GM19025 (cell line): ENCODE measurements around the gene PAM16.
"Not testable (repeated sequence)": the region's sequence is repeated elsewhere in the genome, so short reads cannot be mapped to it uniquely, and the experiment has no call there.

Experiments
- ATAC-seq: cut with Tn5 transposase; IDR thresholded peaks from one replicate; pipeline ENCODE4 v1.9.1; 2021; ENCODE audit warnings: mild to moderate bottlenecking, low read depth, moderate library complexity; ENCODE audit not compliant: unreplicated experiment

The PAM16 gene

DNA sequence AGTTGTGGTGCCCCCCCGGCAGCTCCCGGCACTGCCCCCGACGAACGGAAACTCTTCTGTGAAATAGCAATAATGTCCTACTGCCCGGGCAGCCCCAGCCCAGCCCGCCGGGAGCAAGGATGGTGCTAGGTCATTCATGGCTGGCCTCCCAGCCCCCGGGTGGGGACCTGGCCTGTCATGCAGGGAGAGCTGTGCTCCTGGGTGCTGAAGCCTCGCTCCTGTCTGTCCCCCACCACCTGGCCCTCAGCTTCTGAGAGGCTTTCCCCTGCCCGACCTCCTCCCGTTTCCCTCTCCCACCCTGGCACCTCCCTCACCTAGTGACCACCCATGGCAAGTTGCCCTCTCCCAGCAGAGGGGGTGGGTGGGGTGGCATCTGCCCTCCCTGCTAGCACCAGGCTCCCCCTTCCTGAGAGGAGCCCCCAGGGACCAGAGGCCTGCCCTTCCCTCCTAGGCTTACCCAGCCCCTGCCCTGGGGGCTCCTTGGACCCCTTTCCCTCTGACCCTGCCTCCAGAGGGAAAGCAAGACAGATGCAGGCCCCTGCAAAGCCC lies 13.5 kb downstream of the PAM16 start:
- ATAC-seq: no peak

GRCh38 chr16:4336701-4337539 lies 14.2 kb downstream of the PAM16 start:
- no peak for ATAC-seq

DNA sequence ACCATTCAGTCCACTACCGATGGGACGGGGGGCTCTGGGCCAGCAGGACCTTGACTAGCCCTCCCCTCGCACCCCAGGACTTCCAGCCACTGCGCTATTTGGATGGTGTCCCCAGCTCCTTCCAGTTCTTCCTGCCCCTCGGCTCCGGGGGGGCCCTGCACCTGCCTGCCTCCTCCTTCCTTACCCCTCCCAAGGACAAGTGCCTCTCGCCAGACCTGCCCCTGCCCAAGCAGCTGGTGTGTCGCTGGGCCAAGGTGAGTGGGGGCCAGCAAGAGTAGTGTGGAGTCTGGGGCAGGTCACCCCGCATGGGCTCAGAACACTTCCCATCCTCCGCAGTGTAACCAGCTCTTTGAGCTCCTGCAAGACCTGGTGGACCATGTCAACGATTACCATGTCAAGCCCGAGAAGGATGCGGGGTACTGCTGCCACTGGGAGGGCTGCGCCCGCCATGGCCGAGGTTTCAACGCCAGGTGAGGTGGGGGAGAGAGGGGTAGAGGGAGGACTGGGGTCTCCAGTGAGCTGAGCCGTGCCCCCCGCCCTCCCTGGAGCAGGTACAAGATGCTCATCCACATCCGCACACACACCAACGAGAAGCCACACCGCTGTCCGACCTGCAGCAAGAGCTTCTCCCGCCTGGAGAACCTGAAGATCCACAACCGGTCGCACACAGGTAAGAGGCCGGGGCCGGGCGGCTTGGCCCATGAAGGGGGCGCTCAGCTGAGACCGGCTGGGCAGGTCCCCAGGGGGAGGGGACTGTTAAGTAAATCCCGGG lies 16.2 kb downstream of the PAM16 start:
- ATAC-seq: no peak

- not testable (repeated sequence) for ATAC-seq
Measured at GRCh38 chr16:4333714-4334113, 17.4 kb downstream of the PAM16 start.

DNA sequence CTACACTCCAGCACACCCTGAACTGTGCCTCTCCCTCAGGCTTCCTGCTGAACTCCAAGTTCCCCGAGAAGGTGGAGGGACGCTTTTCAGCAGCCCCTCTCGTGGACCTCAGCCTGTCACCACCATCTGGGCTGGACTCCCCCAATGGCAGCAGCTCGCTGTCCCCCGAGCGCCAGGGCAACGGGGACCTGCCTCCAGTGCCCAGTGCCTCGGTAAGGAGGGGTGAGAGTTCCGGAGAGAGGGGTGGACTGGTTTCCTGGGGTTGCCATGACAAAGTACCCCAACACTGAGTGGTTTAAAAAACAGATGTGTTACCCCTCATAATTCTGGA lies 17.8 kb downstream of the PAM16 start:
- ATAC-seq: no peak

- ATAC-seq: no peak
Measured at GRCh38 chr16:4332623-4333307, 18.4 kb downstream of the PAM16 start.

- ATAC-seq: no peak
Measured at GRCh38 chr16:4332083-4332482, 19.0 kb downstream of the PAM16 start.

DNA sequence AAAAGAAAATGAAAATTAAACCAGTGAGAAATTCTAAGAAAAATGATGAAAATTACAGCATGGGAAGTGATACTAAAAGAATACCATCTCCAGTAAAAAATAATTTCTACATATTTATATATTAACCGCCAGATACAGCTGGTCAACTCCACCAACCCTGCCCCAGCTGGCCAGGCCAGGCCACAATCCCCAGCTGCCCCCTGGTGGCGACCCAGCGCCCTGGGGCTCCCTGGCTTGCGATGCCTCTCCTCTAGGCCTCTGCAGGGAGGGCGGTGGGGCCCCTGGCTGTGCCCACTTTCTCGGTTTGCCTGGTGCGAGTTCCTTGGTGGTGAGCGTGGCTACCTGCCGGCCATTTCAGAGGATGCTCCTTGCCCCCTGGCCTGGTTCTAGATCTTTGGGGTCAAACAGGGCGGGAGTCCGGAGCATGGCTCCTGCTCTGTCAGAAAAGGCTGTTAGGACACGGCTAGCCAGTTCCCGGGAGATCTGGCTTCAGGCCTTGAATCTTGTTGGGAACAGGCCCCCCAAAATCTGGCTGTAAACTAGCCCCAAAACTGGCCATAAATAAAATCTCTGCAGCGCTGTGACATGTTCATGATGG lies 20.7 kb downstream of the PAM16 start:
- ATAC-seq: no peak

GRCh38 chr16:4328782-4329775 lies 22.0 kb downstream of the PAM16 start:
- ATAC-seq: no peak

DNA sequence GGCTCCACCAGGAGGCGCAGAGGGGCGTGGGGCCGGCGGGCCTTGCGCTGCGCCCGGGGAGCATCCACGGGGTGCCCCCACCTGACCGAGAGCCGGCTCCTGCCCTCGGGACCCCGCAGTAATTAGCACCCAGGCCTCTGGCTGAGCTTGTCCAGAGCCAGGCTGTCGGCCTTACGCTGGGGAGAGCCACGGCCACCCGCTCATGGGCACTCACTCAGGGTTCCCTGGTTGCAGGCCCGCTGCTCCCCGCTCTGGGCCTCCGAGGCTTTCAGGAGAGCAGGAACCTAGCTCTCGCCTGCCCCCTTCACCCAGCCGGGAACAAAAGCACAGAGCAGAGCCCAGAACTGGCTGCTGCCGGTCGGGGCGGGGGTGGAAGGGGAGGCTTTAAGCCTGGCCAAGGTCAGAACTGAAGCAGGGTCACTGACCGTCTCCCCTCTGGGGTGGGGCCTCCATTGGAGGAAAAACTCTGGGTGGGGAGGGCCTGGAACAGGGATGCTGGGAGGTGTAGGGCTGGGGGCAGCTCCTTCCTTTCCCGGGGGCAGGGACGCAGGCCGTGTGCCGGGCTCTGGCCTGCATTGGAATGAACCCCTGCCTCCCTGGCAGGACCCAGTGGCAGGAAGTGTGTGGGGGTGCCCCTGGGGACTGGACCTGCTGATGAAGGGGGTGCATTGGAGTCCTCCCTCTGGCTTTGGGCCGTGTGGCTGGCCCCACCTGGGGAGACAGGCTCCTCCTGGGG lies 22.9 kb downstream of the PAM16 start:
- no peak for ATAC-seq

DNA sequence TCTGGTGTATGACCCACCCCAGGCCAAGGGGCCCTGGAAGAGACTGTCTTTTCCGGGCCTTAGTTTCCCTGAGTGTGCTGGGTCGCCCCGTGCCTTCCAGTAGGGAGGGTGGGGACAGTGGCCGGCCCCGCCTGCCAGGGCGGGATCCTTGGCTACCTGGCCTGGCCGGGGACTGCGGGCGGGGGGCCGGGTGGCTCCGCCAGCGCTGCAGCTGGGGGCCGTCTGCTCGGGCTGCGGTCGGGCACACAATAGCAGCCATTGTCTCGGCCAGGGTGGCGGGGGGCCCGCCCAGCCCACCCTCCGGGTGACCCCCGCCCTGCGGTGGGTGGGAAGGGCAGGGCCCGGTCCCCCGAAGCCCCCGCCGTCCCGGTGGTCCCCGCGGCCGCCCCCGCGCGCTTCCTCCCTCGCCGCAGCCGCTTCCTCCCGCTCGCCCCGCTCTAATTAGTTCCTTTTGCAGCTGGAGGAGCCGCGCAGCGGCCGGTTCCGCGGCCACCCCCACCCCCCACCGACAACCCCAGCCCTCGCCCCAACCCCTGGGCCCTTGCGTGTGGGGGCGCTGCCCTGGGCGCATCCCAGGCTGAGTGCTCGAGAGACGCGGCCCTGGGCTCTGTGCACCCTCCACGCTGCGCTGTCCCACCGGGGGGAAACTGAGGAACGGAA lies 23.6 kb downstream of the PAM16 start:
- ATAC-seq: no peak

GRCh38 chr16:4325253-4325758 lies 25.8 kb downstream of the PAM16 start:
- ATAC-seq: no peak

DNA sequence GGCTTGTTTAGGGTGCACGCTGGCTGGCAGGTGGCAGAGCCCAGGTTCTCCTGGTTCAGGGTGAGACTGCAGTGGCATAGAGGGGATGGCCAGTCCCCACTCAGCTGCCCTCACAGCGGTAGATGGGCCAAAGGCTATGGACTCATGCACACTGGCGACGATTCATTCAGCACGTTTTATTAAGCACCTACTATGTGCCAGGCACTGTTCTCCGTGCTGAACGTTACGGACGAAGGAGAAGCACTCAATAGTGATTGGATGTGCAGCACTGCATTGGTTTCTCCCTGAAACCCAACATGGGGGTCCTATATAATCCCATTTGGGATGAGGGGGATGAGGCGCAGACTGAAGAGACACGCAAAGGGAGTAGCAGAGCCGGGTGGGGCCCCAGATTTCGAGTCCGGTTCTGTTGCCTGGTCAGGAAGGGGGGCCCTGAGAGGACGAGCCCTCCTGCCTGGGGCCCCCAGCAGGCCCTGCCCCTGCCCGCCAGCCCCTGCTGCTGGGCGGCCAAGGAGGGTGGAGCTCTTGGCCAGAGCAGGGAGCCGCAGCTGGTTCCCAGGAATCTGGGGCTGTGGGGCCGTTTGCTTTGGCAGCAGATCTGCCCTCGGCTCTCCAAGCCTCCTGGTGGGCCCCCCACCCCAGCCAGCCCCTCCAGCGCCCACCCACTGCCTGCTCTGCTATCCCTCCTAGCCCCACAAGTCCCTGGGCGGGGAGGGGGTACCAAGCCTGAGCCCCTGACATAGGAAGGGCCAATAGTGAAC lies 26.4 kb downstream of the PAM16 start:
- no peak for ATAC-seq

- no peak for ATAC-seq
Measured at GRCh38 chr16:4323845-4324488, 27.2 kb downstream of the PAM16 start.

DNA sequence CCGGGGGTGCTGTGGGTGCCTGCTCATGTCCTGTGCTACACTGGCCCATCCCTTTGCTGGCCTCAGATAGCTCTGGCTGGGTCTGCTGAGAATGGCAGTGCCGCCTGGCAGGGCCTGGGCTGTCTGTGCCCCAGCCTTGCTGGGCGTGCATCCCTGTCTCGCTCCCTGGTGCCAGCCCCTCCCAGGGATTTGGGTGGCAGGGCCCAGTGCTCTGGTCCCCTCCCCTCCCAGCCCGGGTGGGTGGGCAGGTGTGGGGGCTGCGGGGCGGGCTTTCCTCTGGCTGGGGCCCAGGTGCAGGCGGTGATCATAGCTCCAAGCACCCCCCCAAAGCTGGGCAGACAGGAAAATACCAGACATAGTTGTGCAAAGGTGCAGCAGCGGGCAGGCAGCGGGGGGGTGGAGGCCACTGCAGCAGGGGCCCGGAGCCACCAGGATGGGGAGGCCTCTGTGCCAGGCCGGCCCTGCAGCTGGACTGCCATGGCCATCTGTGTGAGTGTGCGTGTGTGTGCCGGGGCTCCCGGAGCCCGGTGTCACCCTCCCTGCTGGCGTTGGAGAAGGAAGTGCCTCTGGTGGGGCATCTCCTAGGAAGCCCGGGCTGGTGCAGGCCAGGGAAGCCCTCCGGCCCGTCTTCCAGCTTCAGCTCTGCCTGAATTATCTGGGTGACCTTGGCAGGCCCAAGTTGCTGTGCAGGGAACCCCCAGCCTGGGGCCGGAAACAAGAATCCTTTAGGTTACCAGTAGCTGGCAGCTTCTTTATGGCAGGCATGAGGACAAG lies 27.9 kb downstream of the PAM16 start:
- no peak for ATAC-seq
